GM12878 (cell line): ENCODE data around the gene REEP3. TPM values are rescaled to one million over a fixed set of nuclear protein-coding genes. Genes with fewer than 3 reads are reported as not detected.

ENCODE experiments used
- ATAC-seq: fragments of 200-7000 bp; cut with Tn5 transposase; 3 replicates; pipeline ENCODE4 v1.9.1; 2020; ENCODE audit warnings: mild to moderate bottlenecking, moderate library complexity
- BruUV-seq: library from RNA; stranded (reverse); fragments of 400-500 nt; replicated peaks from 2 replicates; lab custom pipeline; 2021; lab: Mats Ljungman, UMichigan
- CTCF ChIA-PET: fragments of 300-600 bp; sonication (Branson Sonifier 250); formaldehyde crosslinking; extraction: SDS; loops from one replicate; lab custom pipeline; 2021; ENCODE audit warnings: inconsistent platforms; lab: Yijun Ruan, JAX
- POLR2A ChIA-PET: fragments of 350-600 bp; formaldehyde crosslinking; extraction: SDS; loops from one replicate; lab custom pipeline; 2021; ENCODE audit warnings: inconsistent platforms; lab: Charles Lee
- RAD21 ChIA-PET: fragments of 300-600 bp; sonication (Branson Sonifier 250); formaldehyde crosslinking; loops from one replicate; lab custom pipeline; 2023; ENCODE audit warnings: antibody characterized with exemption; ENCODE audit not compliant: unreplicated experiment; lab: Charles Lee
- SMC1A ChIA-PET: fragments of 300-600 bp; sonication (Branson Sonifier 250); formaldehyde crosslinking; loops from one replicate; lab custom pipeline; 2023; ENCODE audit not compliant: unreplicated experiment, uncharacterized antibody; lab: Charles Lee
- DNase-seq: peaks from one replicate; pipeline ENCODE4 v3.0.0-alpha.2; 2011; ENCODE audit warnings: low read depth, low spot score
- FAIRE-seq: peaks from 3 replicates; lab custom pipeline; 2011; peaks lifted over from hg19 to GRCh38; lab: Jason Lieb, UNC
- H2AFZ ChIP-seq: 2 replicates; pipeline ENCODE4 v1.6.0; 2011; ENCODE audit warnings: low read depth, low read length, control low read depth; ENCODE audit not compliant: control insufficient read depth
- H3K27ac ChIP-seq: 2 replicates; pipeline ENCODE4 v1.5.1; 2011; ENCODE audit warnings: control low read depth; ENCODE audit not compliant: control insufficient read depth, insufficient read depth
- H3K27me3 ChIP-seq, 2 experiments: replicated peaks in 1 of 2; 2 replicates each; pipeline versions ENCODE4 v1.6.0 to v1.6.1; 2011; ENCODE audit warnings: low read length in 1 of 2; ENCODE audit not compliant: control insufficient read depth in 2 of 2, insufficient read depth in 2 of 2
- H3K36me3 ChIP-seq, 2 experiments: 2 replicates each; pipeline ENCODE4 v1.5.1; 2011; ENCODE audit warnings: low read length in 1 of 2; ENCODE audit not compliant: control insufficient read depth in 2 of 2, insufficient read depth in 2 of 2
- H3K4me1 ChIP-seq: 2 replicates; pipeline ENCODE4 v1.6.1; 2011; ENCODE audit warnings: mild to moderate bottlenecking, low read length, moderate library complexity, mixed read lengths; ENCODE audit not compliant: control insufficient read depth, insufficient read depth
- H3K4me2 ChIP-seq: 2 replicates; pipeline ENCODE4 v1.6.0; 2011; ENCODE audit warnings: control low read depth; ENCODE audit not compliant: control insufficient read depth, insufficient read depth
- H3K4me3 ChIP-seq: fragments of 200-600 bp; sonication (generic); 2 replicates; pipeline ENCODE4 v1.5.1; 2016
- H3K79me2 ChIP-seq: 2 replicates; pipeline ENCODE4 v1.6.0; 2011; ENCODE audit warnings: low read length; ENCODE audit not compliant: control insufficient read depth, insufficient read depth
- H3K9ac ChIP-seq: 2 replicates; pipeline ENCODE4 v1.8.0; 2011; ENCODE audit warnings: low read length, control low read depth, mixed read lengths; ENCODE audit not compliant: control insufficient read depth, insufficient read depth
- H3K9me3 ChIP-seq: replicated peaks from 3 replicates; pipeline ENCODE4 v1.5.1; 2011; ENCODE audit warnings: mild to moderate bottlenecking, low read length; ENCODE audit not compliant: control insufficient read depth, insufficient read depth
- H4K20me1 ChIP-seq: 2 replicates; pipeline ENCODE4 v1.6.0; 2011; ENCODE audit not compliant: control insufficient read depth, insufficient read depth
- BACH1 ChIP-seq: fragments of 450-650 bp; IDR thresholded peaks from 2 replicates; pipeline ENCODE4 v1.6.1; 2017; ENCODE audit warnings: mild to moderate bottlenecking, borderline replicate concordance
- CTCF ChIP-seq, 3 experiments: IDR thresholded peaks in 2 of 3; conservative IDR thresholded peaks in 1 of 3; 2 replicates each; pipeline ENCODE4 v1.5.1; 2011; ENCODE audit warnings: low read depth in 3 of 3, low read length in 3 of 3, mild to moderate bottlenecking in 3 of 3, control low read depth in 2 of 3, moderate library complexity in 2 of 3, inconsistent platforms in 1 of 3, mixed read lengths in 1 of 3; ENCODE audit not compliant: control insufficient read depth in 2 of 3, insufficient read depth in 1 of 3; ENCODE audit errors: extremely low read depth in 1 of 3
- FOXM1 ChIP-seq: IDR thresholded peaks from 2 replicates; pipeline ENCODE4 v1.6.1; 2012; ENCODE audit warnings: low read depth, mild to moderate bottlenecking, inconsistent platforms, low read length, moderate library complexity
- GABPA ChIP-seq: IDR thresholded peaks from 2 replicates; pipeline ENCODE4 v1.6.1; 2014; ENCODE audit warnings: antibody characterized with exemption, low read depth, mild to moderate bottlenecking, inconsistent platforms
- KDM1A ChIP-seq: fragments of 200-600 bp; sonication (generic); IDR thresholded peaks from 2 replicates; pipeline ENCODE4 v1.6.1; 2016; ENCODE audit warnings: borderline replicate concordance
- LARP7 ChIP-seq: fragments of 450-650 bp; IDR thresholded peaks from 2 replicates; pipeline ENCODE4 v1.6.1; 2017; ENCODE audit warnings: mild to moderate bottlenecking
- MTA3 ChIP-seq: IDR thresholded peaks from 2 replicates; pipeline ENCODE4 v1.6.1; 2012; ENCODE audit warnings: low read length, inconsistent platforms, borderline replicate concordance
- RAD21 ChIP-seq: IDR thresholded peaks from 2 replicates; pipeline ENCODE4 v1.6.1; 2011; ENCODE audit warnings: mild to moderate bottlenecking, low read depth, low read length, moderate library complexity; ENCODE audit not compliant: insufficient read depth
- RELB ChIP-seq: fragments of 450-650 bp; IDR thresholded peaks from 2 replicates; pipeline ENCODE4 v1.6.1; 2017; ENCODE audit warnings: low read depth, mild to moderate bottlenecking, moderate library complexity
- SMAD1 ChIP-seq: fragments of 450-650 bp; IDR thresholded peaks from 2 replicates; pipeline ENCODE4 v1.6.1; 2018; ENCODE audit warnings: mild to moderate bottlenecking, low read depth; ENCODE audit not compliant: partially characterized antibody
- SP1 ChIP-seq: IDR thresholded peaks from one replicate; pipeline ENCODE4 v1.6.1; 2011; ENCODE audit warnings: low read depth, low read length
- SPI1 ChIP-seq: IDR thresholded peaks from 2 replicates; pipeline ENCODE4 v1.6.1; 2011; ENCODE audit warnings: low read depth, mild to moderate bottlenecking, low read length, moderate library complexity, borderline replicate concordance; ENCODE audit not compliant: insufficient read depth
- SREBF1 ChIP-seq: IDR thresholded peaks from 2 replicates; pipeline ENCODE4 v1.6.1; 2012; ENCODE audit warnings: mild to moderate bottlenecking, low read length
- SRF ChIP-seq, 2 experiments: IDR thresholded peaks; 2 replicates each; pipeline ENCODE4 v1.6.1; 2011; ENCODE audit warnings: low read depth in 2 of 2, low read length in 2 of 2, mild to moderate bottlenecking in 1 of 2, moderate library complexity in 1 of 2
- YY1 ChIP-seq: IDR thresholded peaks from 2 replicates; pipeline ENCODE4 v1.6.1; 2011; ENCODE audit warnings: low read depth, mild to moderate bottlenecking, low read length
- ZBTB11 ChIP-seq: fragments of 450-650 bp; formaldehyde crosslinking; IDR thresholded peaks from 2 replicates; pipeline ENCODE4 v1.5.0; 2022; ENCODE audit warnings: mild to moderate bottlenecking, missing genetic modification characterization
- ZNF274 ChIP-seq: IDR thresholded peaks from one replicate; pipeline ENCODE4 v1.8.0; 2011; ENCODE audit not compliant: insufficient read length, insufficient read depth
- WGBS: methylation state at CpG from one replicate; pipeline ENCODE4 v1.1.6; 2016; ENCODE audit warnings: low lambda C conversion rate; ENCODE audit not compliant: insufficient replicate concordance, insufficient coverage; ENCODE audit errors: missing lambda C conversion rate; 5-methylcytosine and 5-hydroxymethylcytosine counted together
- in situ Hi-C: fragments of 300-500 bp; cut with MboI; formaldehyde crosslinking; loops from 9 replicates; pipeline ENCODE4 v1.14.3; 2018; ENCODE audit warnings: mixed read lengths
- intact Hi-C: fragments of 100-400 bp; cut with micrococcal nuclease; formaldehyde crosslinking; loops from one replicate; pipeline ENCODE4 v1.14.2; 2022; ENCODE audit not compliant: unreplicated experiment
- polyA plus RNA-seq, 11 experiments: library from polyadenylated mRNA; depleted of rRNA in 4 of 11; unstranded in 6 of 11; stranded (reverse) in 5 of 11; fragments of >200 nt; fragmentation: Nextera tagmentation in 4 of 11; fragmentation: Illumina TruSeq in 1 of 11; extraction: Ambion mirVana in 4 of 11; extraction: Trizol in 1 of 11; gene quantifications; 1 replicate in 1 of 11; 2 replicates in 10 of 11; pipeline versions ENCODE4 v1.2.1 to v1.2.3, GENCODE V29; 2011 to 2016; ENCODE audit warnings: inconsistent platforms in 2 of 11, missing spikeins in 2 of 11, low read depth in 1 of 11
- total RNA-seq, 4 experiments: library from RNA; depleted of rRNA in 3 of 4; stranded (reverse); fragments of >200 nt in 3 of 4; fragmentation: Illumina TruSeq in 1 of 4; extraction: Trizol in 1 of 4; gene quantifications; 2 replicates each; pipeline versions ENCODE4 v1.2.1 to v1.2.3, GENCODE V29; 2013 to 2021

The REEP3 gene
- total and polyA plus RNA-seq, 10 of the 15 experiments (the other 5 are each of a cell fraction or from before 2014, with no cell fraction given): 4.9 to 25.9 (median 16.2) TPM

- no peaks in the 10 kb centered on the region for H4K20me1 ChIP-seq
- RAD21 ChIA-PET: no interaction called here
- SMC1A ChIA-PET: interaction anchor here (0.7 to 1.9 kb wide), 3 partner anchors 9 to 246 kb away, joined by 3 to 7 read pairs (median 3); no protein-coding TSS in a partner anchor
- H3K9ac ChIP-seq: no peak overlapping the region
- H3K4me2 ChIP-seq: no peak overlapping the region
- WGBS: 98% methylated on average over 3 of the region's 3 CpGs
- ATAC-seq (no peak), FAIRE-seq (no peak), DNase-seq (no peak)
- H3K9me3 ChIP-seq: no peaks in the 10 kb centered on the region; the same call in 2 of the 3 replicates
- H3K4me1 ChIP-seq: no peaks in the 10 kb centered on the region; the same call in 1 of the 2 replicates
- BruUV-seq: no TSS peak
- H3K79me2 ChIP-seq: peaks cover 16% of the 10 kb centered on the region
- in situ Hi-C loops (no loop called here), intact Hi-C loops (no loop called here)
- H3K27me3 ChIP-seq: no peaks in the 10 kb centered on the region
- no peaks in the 10 kb centered on the region; a peak in 1 of 4 replicates for H3K36me3 ChIP-seq
- H2AFZ ChIP-seq: no peak overlapping the region
- H3K4me3 ChIP-seq: no peak overlapping the region
- H3K27ac ChIP-seq: no peak overlapping the region
- POLR2A ChIA-PET: interaction anchor here (0.5 to 0.6 kb wide), 2 partner anchors 79 to 277 kb away, joined by 3 read pairs; no protein-coding TSS in a partner anchor
- CTCF ChIA-PET: interaction anchor here (1.3 to 4.2 kb wide), 4 partner anchors 8 to 139 kb away, joined by 3 to 12 read pairs (median 4); no protein-coding TSS in a partner anchor
- TF ChIP-seq ZBTB11 (CRISPR knock-in tag): no peak
- TF ChIP-seq FOXM1: no peak
- TF ChIP-seq CTCF (IDR thresholded peaks at IDR 0.05 in 2 of 3, conservative IDR thresholded peaks at IDR 0.05 in 1 of 3; ENCODE audit: control insufficient read depth in 2 of 3, extremely low read depth in 1 of 3, insufficient read depth in 1 of 3, low read depth in 3 of 3, low read length in 3 of 3): no peak
- TF ChIP-seq SMAD1: no peak
- TF ChIP-seq SRF (IDR thresholded peaks at IDR 0.05; ENCODE audit: low read depth in 2 of 2, low read length in 2 of 2): no peak
- no peak for TF ChIP-seq LARP7
- TF ChIP-seq KDM1A: no peak
- no peak for TF ChIP-seq SPI1
- TF ChIP-seq SREBF1: no peak
- no peak for TF ChIP-seq RELB
- no peak for TF ChIP-seq YY1
- no peak for TF ChIP-seq BACH1
- no peak for TF ChIP-seq GABPA
- TF ChIP-seq MTA3: no peak
- no peak for TF ChIP-seq RAD21
- no peak for TF ChIP-seq ZNF274
- no peak for TF ChIP-seq SP1
Observed at GRCh38 chr10:63489838-63490237, 31.4 kb upstream of the REEP3 start.
